SU-DHL-6 (cell line): Measurements from ENCODE around the gene NTNG1.
A peak's percentile ranks its signal among the peaks of the same experiment; 100 is the strongest.

Experiments
- H2AFZ ChIP-seq: fragments of 200-600 bp; sonication (generic); 2 replicates; pipeline ENCODE4 v1.6.1; 2014; ENCODE audit warnings: low read depth, mild to moderate bottlenecking, moderate library complexity, mixed read lengths, antibody characterized with exemption, low read length; ENCODE audit not compliant: severe bottlenecking
- H3F3A ChIP-seq: fragments of 200-600 bp; shearing (Covaris generic); 2 replicates; pipeline ENCODE4 v1.6.0; 2016; ENCODE audit warnings: antibody characterized with exemption, mild to moderate bottlenecking; ENCODE audit not compliant: insufficient read depth
- H3K27ac ChIP-seq: fragments of 200-600 bp; sonication (generic); 2 replicates; pipeline ENCODE4 v1.5.1; 2016; ENCODE audit warnings: low read depth, mild to moderate bottlenecking, low read length, moderate library complexity, mixed read lengths
- H3K27me3 ChIP-seq: fragments of 200-600 bp; sonication (generic), shearing (Covaris generic); 2 replicates; pipeline ENCODE4 v1.6.0; 2014; ENCODE audit warnings: mild to moderate bottlenecking, low read length
- H3K36me3 ChIP-seq: fragments of 200-600 bp; sonication (generic); 2 replicates; pipeline ENCODE4 v1.6.1; 2014; ENCODE audit warnings: mild to moderate bottlenecking, low read length, mixed read lengths
- H3K4me2 ChIP-seq: fragments of 300-600, 200-600 bp; shearing (Covaris generic), sonication (generic); 2 replicates; pipeline ENCODE4 v1.6.0; 2014; ENCODE audit warnings: low read length, low read depth, mild to moderate bottlenecking; ENCODE audit not compliant: poor library complexity, severe bottlenecking
- H3K4me3 ChIP-seq: fragments of 200-600 bp; sonication (generic); 2 replicates; pipeline ENCODE4 v1.5.1; 2014; ENCODE audit warnings: antibody characterized with exemption, low read length, mild to moderate bottlenecking, mixed read lengths; ENCODE audit not compliant: insufficient read depth, poor library complexity, severe bottlenecking
- H3K79me2 ChIP-seq: fragments of 200-600 bp; sonication (generic); 2 replicates; pipeline ENCODE4 v1.6.1; 2014; ENCODE audit warnings: mild to moderate bottlenecking, low read length, moderate library complexity; ENCODE audit not compliant: insufficient read depth
- H3K9ac ChIP-seq: fragments of 200-600 bp; sonication (generic); 2 replicates; pipeline ENCODE4 v1.7.0; 2014; ENCODE audit warnings: mild to moderate bottlenecking, low read length
- H3K9me2 ChIP-seq: fragments of 200-600 bp; sonication (generic); replicated peaks from 2 replicates; pipeline ENCODE4 v1.6.1; 2014; ENCODE audit warnings: low read length; ENCODE audit not compliant: insufficient read depth
- H3K9me3 ChIP-seq: fragments of 200-600 bp; sonication (generic); 2 replicates; pipeline ENCODE4 v1.6.1; 2014; ENCODE audit warnings: low read length, mixed read lengths; ENCODE audit not compliant: insufficient read depth
- H4K20me1 ChIP-seq: fragments of 200-600 bp; sonication (generic); 2 replicates; pipeline ENCODE4 v1.6.1; 2014; ENCODE audit warnings: low read depth, mild to moderate bottlenecking, antibody characterized with exemption, low read length, moderate library complexity, mixed read lengths
- CTCF ChIP-seq: fragments of 200-600 bp; sonication (generic); IDR thresholded peaks from one replicate; pipeline ENCODE4 v1.5.1; 2017; ENCODE audit warnings: antibody characterized with exemption, mild to moderate bottlenecking, low read length, moderate library complexity; ENCODE audit not compliant: insufficient read depth, poor library complexity, severe bottlenecking
- EZH2phosphoT487 ChIP-seq: fragments of 200-600 bp; sonication (generic), shearing (Covaris generic); conservative IDR thresholded peaks from 2 replicates; pipeline ENCODE4 v1.6.1; 2018; ENCODE audit warnings: mild to moderate bottlenecking, antibody characterized with exemption, low read length, moderate library complexity, mixed read lengths

Gene NTNG1

GRCh38 chr1:107096690-107097089, 44.1 kb upstream of the NTNG1 start:
- no peak overlapping the region for H3K27ac ChIP-seq
- H3K36me3 ChIP-seq = no peaks in the 10 kb centered on the region

DNA sequence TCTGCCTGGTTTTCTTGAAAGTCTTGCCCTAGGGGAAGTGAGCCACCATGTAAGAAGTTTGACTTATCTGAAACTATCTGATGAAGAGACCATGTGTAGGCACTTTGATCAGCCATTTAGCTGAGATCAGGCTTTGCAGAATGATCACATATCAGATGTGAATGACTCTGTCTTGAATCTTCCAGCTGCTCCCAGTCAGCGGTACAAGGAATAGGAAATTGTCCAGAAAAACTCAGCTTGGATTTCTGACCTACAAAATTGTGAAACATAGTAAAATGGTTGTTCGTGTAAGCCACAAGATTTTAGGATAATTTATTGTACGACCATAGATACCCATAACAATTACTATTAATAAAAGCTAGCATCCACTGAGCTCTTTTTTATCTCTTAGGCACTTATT, 41.9 kb upstream of the NTNG1 start:
- Histone ChIP-seq H3F3A (no peaks in the 10 kb centered on the region), H3K9me3 (no peaks in the 10 kb centered on the region), H3K9me2 (no peaks in the 10 kb centered on the region), H3K36me3 (no peaks in the 10 kb centered on the region), H3K27ac (no peak overlapping the region), H3K9ac (no peak overlapping the region), H3K79me2 (no peaks in the 10 kb centered on the region), H4K20me1 (no peaks in the 10 kb centered on the region), H3K4me2 (no peak overlapping the region), H3K4me3 (no peak overlapping the region), H3K27me3 (no peaks in the 10 kb centered on the region), H2AFZ (peak overlapping the region; percentile 3)
- TF ChIP-seq CTCF (no peak), EZH2phosphoT487 (no peak)

More at GRCh38 chr1:107096690-107097089, 44.1 kb upstream of the NTNG1 start:
- no peak overlapping the region for H2AFZ ChIP-seq
- H3K27me3 ChIP-seq = no peaks in the 10 kb centered on the region
- no peaks in the 10 kb centered on the region for H3F3A ChIP-seq
- no peaks in the 10 kb centered on the region for H3K79me2 ChIP-seq
- TF ChIP-seq EZH2phosphoT487 = no peak
- TF ChIP-seq CTCF = no peak
- no peaks in the 10 kb centered on the region for H3K9me3 ChIP-seq
- no peaks in the 10 kb centered on the region for H3K9me2 ChIP-seq
- no peak overlapping the region for H3K9ac ChIP-seq
- H3K4me3 ChIP-seq = no peak overlapping the region
- no peak overlapping the region for H3K4me2 ChIP-seq
- no peaks in the 10 kb centered on the region for H4K20me1 ChIP-seq

DNA sequence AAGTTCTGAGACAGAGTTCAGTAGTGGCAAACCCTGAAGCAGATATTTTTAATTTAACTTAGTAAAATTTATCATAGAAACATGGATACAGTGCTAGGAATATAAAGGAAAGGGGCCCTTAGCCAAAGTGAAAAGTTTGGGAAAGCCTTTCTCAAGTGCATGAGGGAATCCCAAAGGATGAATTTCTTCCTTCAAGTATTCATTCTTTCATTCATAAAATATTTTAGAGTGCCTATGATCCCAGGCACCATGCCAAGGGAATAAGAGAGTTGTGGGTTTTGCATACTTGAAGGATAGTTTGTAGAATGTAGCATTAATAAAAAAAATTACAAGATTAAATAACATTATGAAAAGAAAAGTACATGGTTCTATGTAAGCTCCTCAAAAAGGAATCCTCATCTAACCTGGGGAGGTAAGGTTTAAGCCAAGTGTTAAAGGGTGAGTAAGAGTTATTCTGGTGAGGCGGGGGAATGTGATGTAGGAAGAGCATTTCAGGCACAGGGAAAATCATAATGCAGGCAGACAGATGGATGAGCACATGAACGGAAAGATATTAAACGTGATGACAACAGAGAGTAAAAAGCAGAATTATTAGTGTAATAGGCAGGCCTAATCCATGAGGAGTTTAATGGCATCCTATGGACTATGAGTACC, 40.4 kb upstream of the NTNG1 start:
- no peaks in the 10 kb centered on the region for H3K27me3 ChIP-seq
- no peaks in the 10 kb centered on the region for H3K36me3 ChIP-seq
- no peak overlapping the region for H2AFZ ChIP-seq
- TF ChIP-seq CTCF = no peak
- TF ChIP-seq EZH2phosphoT487 = no peak
- no peaks in the 10 kb centered on the region for H3F3A ChIP-seq
- H3K9me2 ChIP-seq = no peaks in the 10 kb centered on the region
- H3K79me2 ChIP-seq = no peaks in the 10 kb centered on the region
- no peaks in the 10 kb centered on the region for H4K20me1 ChIP-seq
- no peak overlapping the region for H3K27ac ChIP-seq
- no peak overlapping the region for H3K4me2 ChIP-seq
- no peak overlapping the region for H3K9ac ChIP-seq
- no peaks in the 10 kb centered on the region for H3K9me3 ChIP-seq
- no peak overlapping the region for H3K4me3 ChIP-seq
